GM12878 (cell line): ENCODE measurements around the gene COQ7.

Source experiments
- HDAC6 ChIP-seq: fragments of 200-600 bp; sonication (generic); IDR thresholded peaks from one replicate; pipeline ENCODE4 v1.8.0; 2017; ENCODE audit warnings: antibody characterized with exemption; ENCODE audit not compliant: unreplicated experiment
- NFIC ChIP-seq: IDR thresholded peaks from 2 replicates; pipeline ENCODE4 v1.6.1; 2012; ENCODE audit warnings: low read depth, mild to moderate bottlenecking, inconsistent platforms, low read length, moderate library complexity
- SMC3 ChIP-seq: IDR thresholded peaks from 2 replicates; pipeline ENCODE4 v1.6.1; 2011; ENCODE audit warnings: low read length, improper control_type of control experiment, borderline replicate concordance
- TF ChIP-seq, protein P1 (sequence below), 3 experiments: IDR thresholded peaks in 2 of 3; conservative IDR thresholded peaks in 1 of 3; 2 replicates each; pipeline ENCODE4 v1.5.1; 2011; ENCODE audit warnings: low read depth in 3 of 3, low read length in 3 of 3, mild to moderate bottlenecking in 3 of 3, control low read depth in 2 of 3, moderate library complexity in 2 of 3, inconsistent platforms in 1 of 3, mixed read lengths in 1 of 3; ENCODE audit not compliant: control insufficient read depth in 2 of 3, insufficient read depth in 1 of 3; ENCODE audit errors: extremely low read depth in 1 of 3
- TF ChIP-seq, protein P2 (sequence below): fragments of 450-650 bp; IDR thresholded peaks from 2 replicates; pipeline ENCODE4 v1.6.1; 2016; ENCODE audit warnings: mild to moderate bottlenecking
- TF ChIP-seq, protein P3 (sequence below): IDR thresholded peaks from 2 replicates; pipeline ENCODE4 v1.6.1; 2011; ENCODE audit warnings: low read depth, low read length, improper control_type of control experiment, borderline replicate concordance

- TF ChIP-seq, protein P1, sequence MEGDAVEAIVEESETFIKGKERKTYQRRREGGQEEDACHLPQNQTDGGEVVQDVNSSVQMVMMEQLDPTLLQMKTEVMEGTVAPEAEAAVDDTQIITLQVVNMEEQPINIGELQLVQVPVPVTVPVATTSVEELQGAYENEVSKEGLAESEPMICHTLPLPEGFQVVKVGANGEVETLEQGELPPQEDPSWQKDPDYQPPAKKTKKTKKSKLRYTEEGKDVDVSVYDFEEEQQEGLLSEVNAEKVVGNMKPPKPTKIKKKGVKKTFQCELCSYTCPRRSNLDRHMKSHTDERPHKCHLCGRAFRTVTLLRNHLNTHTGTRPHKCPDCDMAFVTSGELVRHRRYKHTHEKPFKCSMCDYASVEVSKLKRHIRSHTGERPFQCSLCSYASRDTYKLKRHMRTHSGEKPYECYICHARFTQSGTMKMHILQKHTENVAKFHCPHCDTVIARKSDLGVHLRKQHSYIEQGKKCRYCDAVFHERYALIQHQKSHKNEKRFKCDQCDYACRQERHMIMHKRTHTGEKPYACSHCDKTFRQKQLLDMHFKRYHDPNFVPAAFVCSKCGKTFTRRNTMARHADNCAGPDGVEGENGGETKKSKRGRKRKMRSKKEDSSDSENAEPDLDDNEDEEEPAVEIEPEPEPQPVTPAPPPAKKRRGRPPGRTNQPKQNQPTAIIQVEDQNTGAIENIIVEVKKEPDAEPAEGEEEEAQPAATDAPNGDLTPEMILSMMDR (IDR thresholded peaks at IDR 0.05 in 2 of 3, conservative IDR thresholded peaks at IDR 0.05 in 1 of 3; ENCODE audit: control insufficient read depth in 2 of 3, extremely low read depth in 1 of 3, insufficient read depth in 1 of 3, low read depth in 3 of 3, low read length in 3 of 3) = no peak
- TF ChIP-seq, protein P2, sequence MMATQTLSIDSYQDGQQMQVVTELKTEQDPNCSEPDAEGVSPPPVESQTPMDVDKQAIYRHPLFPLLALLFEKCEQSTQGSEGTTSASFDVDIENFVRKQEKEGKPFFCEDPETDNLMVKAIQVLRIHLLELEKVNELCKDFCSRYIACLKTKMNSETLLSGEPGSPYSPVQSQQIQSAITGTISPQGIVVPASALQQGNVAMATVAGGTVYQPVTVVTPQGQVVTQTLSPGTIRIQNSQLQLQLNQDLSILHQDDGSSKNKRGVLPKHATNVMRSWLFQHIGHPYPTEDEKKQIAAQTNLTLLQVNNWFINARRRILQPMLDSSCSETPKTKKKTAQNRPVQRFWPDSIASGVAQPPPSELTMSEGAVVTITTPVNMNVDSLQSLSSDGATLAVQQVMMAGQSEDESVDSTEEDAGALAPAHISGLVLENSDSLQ = no peak
- TF ChIP-seq SMC3 (no peak), HDAC6 (no peak), NFIC (no peak)
- TF ChIP-seq, protein P3, sequence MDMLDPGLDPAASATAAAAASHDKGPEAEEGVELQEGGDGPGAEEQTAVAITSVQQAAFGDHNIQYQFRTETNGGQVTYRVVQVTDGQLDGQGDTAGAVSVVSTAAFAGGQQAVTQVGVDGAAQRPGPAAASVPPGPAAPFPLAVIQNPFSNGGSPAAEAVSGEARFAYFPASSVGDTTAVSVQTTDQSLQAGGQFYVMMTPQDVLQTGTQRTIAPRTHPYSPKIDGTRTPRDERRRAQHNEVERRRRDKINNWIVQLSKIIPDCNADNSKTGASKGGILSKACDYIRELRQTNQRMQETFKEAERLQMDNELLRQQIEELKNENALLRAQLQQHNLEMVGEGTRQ = no peak
Observed at GRCh38 chr16:19088341-19088916, 21.0 kb downstream of the COQ7 start.
